Measurements from ENCODE around the gene MRTO4. TPM values are rescaled to one million over a fixed set of nuclear protein-coding genes. Genes with fewer than 3 reads are reported as not detected.
"Not testable (repeated sequence)": the region's sequence is repeated elsewhere in the genome, so short reads cannot be mapped to it uniquely, and the experiment has no call there.

MRTO4 gene
- total RNA-seq, 1 experiment from 2014 or later = 54.6 TPM

DNA sequence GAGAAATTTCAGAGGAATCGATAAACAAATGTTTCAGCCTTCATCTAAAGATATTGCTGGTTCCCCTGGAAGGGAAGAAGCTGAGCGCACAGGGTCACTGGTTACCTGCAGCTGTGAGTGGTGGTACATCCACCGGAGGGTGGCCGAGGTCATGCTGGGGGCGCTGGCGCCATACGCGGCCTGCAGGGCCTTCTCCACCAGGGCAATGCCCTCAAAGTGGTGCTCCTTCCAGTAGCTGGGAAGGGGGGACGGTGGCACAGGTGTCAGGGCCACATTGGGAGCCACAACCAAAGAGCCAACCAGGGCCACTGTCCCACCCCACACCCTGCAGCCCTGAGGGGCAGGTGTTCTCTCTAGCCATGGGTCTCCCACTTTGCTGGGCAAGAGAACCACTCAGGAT is 32.3 kb downstream of the MRTO4 start:
- Mint-ChIP-seq H3K36me3 (no peaks in the 10 kb centered on the region), H3K4me1 (peaks cover 2% of the 10 kb centered on the region; the same call in 1 of the 2 replicates), H3K27me3 (ENCODE audit: low read depth) (peaks cover 20% of the 10 kb centered on the region), H3K4me3 (no peak overlapping the region), H3K27ac (no peak overlapping the region), H3K9me3 (peaks cover 6% of the 10 kb centered on the region)
- ATAC-seq (no peak), DNase-seq (ENCODE audit: low spot score) (no peak)
- CTCF ChIA-PET = no interaction called here
- TF ChIP-seq, protein P1, sequence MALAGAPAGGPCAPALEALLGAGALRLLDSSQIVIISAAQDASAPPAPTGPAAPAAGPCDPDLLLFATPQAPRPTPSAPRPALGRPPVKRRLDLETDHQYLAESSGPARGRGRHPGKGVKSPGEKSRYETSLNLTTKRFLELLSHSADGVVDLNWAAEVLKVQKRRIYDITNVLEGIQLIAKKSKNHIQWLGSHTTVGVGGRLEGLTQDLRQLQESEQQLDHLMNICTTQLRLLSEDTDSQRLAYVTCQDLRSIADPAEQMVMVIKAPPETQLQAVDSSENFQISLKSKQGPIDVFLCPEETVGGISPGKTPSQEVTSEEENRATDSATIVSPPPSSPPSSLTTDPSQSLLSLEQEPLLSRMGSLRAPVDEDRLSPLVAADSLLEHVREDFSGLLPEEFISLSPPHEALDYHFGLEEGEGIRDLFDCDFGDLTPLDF (CRISPR knock-in tag; IDR thresholded peaks at IDR 0.05) = no peak
- TF ChIP-seq ZNF232 (CRISPR knock-in tag; IDR thresholded peaks at IDR 0.05) (no peak), TEAD1 (CRISPR knock-in tag; IDR thresholded peaks at IDR 0.05) (no peak)
- TF ChIP-seq, protein P2, sequence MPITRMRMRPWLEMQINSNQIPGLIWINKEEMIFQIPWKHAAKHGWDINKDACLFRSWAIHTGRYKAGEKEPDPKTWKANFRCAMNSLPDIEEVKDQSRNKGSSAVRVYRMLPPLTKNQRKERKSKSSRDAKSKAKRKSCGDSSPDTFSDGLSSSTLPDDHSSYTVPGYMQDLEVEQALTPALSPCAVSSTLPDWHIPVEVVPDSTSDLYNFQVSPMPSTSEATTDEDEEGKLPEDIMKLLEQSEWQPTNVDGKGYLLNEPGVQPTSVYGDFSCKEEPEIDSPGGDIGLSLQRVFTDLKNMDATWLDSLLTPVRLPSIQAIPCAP (CRISPR knock-in tag; IDR thresholded peaks at IDR 0.05) = no peak
- TF ChIP-seq, protein P3, sequence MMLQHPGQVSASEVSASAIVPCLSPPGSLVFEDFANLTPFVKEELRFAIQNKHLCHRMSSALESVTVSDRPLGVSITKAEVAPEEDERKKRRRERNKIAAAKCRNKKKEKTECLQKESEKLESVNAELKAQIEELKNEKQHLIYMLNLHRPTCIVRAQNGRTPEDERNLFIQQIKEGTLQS (CRISPR knock-in tag; conservative IDR thresholded peaks at IDR 0.05) = no peak
- TF ChIP-seq, protein P4, sequence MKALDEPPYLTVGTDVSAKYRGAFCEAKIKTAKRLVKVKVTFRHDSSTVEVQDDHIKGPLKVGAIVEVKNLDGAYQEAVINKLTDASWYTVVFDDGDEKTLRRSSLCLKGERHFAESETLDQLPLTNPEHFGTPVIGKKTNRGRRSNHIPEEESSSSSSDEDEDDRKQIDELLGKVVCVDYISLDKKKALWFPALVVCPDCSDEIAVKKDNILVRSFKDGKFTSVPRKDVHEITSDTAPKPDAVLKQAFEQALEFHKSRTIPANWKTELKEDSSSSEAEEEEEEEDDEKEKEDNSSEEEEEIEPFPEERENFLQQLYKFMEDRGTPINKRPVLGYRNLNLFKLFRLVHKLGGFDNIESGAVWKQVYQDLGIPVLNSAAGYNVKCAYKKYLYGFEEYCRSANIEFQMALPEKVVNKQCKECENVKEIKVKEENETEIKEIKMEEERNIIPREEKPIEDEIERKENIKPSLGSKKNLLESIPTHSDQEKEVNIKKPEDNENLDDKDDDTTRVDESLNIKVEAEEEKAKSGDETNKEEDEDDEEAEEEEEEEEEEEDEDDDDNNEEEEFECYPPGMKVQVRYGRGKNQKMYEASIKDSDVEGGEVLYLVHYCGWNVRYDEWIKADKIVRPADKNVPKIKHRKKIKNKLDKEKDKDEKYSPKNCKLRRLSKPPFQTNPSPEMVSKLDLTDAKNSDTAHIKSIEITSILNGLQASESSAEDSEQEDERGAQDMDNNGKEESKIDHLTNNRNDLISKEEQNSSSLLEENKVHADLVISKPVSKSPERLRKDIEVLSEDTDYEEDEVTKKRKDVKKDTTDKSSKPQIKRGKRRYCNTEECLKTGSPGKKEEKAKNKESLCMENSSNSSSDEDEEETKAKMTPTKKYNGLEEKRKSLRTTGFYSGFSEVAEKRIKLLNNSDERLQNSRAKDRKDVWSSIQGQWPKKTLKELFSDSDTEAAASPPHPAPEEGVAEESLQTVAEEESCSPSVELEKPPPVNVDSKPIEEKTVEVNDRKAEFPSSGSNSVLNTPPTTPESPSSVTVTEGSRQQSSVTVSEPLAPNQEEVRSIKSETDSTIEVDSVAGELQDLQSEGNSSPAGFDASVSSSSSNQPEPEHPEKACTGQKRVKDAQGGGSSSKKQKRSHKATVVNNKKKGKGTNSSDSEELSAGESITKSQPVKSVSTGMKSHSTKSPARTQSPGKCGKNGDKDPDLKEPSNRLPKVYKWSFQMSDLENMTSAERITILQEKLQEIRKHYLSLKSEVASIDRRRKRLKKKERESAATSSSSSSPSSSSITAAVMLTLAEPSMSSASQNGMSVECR (CRISPR knock-in tag; IDR thresholded peaks at IDR 0.05; ENCODE audit: borderline replicate concordance) = no peak
- POLR2A ChIA-PET = no interaction called here

DNA sequence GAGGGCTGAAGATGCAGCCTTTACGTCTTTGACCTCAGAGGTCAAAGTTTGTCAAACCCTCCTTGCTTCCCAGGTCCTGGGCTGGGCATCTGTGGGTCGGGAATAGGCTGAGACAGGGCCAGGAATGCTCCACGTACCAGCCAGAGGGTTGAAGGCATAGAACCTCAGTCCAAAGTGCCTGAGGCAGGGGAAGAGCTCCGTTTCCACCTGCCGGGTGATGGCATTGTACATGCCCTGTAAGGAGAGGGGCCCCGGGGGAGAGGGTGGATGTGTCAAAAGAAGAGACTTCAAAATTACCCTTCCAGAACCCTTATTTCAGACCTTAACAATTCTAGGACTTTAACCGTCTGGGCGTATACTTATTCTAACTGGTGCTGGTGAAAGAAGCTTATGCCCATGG is 33.3 kb downstream of the MRTO4 start:
- DNase-seq (ENCODE audit: low spot score) = no peak
- no peak overlapping the region for H3K4me3 Mint-ChIP-seq
- ATAC-seq = no peak
- peaks cover under 1% of the 10 kb centered on the region; the same call in 1 of the 2 replicates for H3K9me3 Mint-ChIP-seq
- CTCF ChIA-PET = no interaction called here
- H3K27ac Mint-ChIP-seq = no peak overlapping the region
- peaks cover 30% of the 10 kb centered on the region for H3K27me3 Mint-ChIP-seq (ENCODE audit: low read depth)
- H3K4me1 Mint-ChIP-seq = peaks cover 6% of the 10 kb centered on the region
- no peaks in the 10 kb centered on the region for H3K36me3 Mint-ChIP-seq
- no peak for TF ChIP-seq GABPB1 (CRISPR knock-in tag; IDR thresholded peaks at IDR 0.05)
- no peak for TF ChIP-seq ZNF121 (CRISPR knock-in tag; IDR thresholded peaks at IDR 0.05)
- TF ChIP-seq, protein P5, sequence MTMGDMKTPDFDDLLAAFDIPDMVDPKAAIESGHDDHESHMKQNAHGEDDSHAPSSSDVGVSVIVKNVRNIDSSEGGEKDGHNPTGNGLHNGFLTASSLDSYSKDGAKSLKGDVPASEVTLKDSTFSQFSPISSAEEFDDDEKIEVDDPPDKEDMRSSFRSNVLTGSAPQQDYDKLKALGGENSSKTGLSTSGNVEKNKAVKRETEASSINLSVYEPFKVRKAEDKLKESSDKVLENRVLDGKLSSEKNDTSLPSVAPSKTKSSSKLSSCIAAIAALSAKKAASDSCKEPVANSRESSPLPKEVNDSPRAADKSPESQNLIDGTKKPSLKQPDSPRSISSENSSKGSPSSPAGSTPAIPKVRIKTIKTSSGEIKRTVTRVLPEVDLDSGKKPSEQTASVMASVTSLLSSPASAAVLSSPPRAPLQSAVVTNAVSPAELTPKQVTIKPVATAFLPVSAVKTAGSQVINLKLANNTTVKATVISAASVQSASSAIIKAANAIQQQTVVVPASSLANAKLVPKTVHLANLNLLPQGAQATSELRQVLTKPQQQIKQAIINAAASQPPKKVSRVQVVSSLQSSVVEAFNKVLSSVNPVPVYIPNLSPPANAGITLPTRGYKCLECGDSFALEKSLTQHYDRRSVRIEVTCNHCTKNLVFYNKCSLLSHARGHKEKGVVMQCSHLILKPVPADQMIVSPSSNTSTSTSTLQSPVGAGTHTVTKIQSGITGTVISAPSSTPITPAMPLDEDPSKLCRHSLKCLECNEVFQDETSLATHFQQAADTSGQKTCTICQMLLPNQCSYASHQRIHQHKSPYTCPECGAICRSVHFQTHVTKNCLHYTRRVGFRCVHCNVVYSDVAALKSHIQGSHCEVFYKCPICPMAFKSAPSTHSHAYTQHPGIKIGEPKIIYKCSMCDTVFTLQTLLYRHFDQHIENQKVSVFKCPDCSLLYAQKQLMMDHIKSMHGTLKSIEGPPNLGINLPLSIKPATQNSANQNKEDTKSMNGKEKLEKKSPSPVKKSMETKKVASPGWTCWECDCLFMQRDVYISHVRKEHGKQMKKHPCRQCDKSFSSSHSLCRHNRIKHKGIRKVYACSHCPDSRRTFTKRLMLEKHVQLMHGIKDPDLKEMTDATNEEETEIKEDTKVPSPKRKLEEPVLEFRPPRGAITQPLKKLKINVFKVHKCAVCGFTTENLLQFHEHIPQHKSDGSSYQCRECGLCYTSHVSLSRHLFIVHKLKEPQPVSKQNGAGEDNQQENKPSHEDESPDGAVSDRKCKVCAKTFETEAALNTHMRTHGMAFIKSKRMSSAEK (CRISPR knock-in tag; IDR thresholded peaks at IDR 0.05; ENCODE audit: borderline replicate concordance) = no peak
- TF ChIP-seq JAZF1 (CRISPR knock-in tag; IDR thresholded peaks at IDR 0.05) = no peak
- TF ChIP-seq, protein P6, sequence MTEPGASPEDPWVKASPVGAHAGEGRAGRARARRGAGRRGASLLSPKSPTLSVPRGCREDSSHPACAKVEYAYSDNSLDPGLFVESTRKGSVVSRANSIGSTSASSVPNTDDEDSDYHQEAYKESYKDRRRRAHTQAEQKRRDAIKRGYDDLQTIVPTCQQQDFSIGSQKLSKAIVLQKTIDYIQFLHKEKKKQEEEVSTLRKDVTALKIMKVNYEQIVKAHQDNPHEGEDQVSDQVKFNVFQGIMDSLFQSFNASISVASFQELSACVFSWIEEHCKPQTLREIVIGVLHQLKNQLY (CRISPR knock-in tag; IDR thresholded peaks at IDR 0.05) = no peak
- TF ChIP-seq, protein P7, sequence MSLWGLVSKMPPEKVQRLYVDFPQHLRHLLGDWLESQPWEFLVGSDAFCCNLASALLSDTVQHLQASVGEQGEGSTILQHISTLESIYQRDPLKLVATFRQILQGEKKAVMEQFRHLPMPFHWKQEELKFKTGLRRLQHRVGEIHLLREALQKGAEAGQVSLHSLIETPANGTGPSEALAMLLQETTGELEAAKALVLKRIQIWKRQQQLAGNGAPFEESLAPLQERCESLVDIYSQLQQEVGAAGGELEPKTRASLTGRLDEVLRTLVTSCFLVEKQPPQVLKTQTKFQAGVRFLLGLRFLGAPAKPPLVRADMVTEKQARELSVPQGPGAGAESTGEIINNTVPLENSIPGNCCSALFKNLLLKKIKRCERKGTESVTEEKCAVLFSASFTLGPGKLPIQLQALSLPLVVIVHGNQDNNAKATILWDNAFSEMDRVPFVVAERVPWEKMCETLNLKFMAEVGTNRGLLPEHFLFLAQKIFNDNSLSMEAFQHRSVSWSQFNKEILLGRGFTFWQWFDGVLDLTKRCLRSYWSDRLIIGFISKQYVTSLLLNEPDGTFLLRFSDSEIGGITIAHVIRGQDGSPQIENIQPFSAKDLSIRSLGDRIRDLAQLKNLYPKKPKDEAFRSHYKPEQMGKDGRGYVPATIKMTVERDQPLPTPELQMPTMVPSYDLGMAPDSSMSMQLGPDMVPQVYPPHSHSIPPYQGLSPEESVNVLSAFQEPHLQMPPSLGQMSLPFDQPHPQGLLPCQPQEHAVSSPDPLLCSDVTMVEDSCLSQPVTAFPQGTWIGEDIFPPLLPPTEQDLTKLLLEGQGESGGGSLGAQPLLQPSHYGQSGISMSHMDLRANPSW (CRISPR knock-in tag; conservative IDR thresholded peaks at IDR 0.05; ENCODE audit: low read depth) = no peak
- no peak for TF ChIP-seq NFATC4 (CRISPR knock-in tag; IDR thresholded peaks at IDR 0.05)
- TF ChIP-seq ZNF317 (CRISPR knock-in tag; IDR thresholded peaks at IDR 0.05; ENCODE audit: borderline replicate concordance, low read depth) = no peak
- TF ChIP-seq KAT7 (CRISPR knock-in tag; IDR thresholded peaks at IDR 0.05; ENCODE audit: borderline replicate concordance) = no peak
- POLR2A ChIA-PET = no interaction called here

DNA sequence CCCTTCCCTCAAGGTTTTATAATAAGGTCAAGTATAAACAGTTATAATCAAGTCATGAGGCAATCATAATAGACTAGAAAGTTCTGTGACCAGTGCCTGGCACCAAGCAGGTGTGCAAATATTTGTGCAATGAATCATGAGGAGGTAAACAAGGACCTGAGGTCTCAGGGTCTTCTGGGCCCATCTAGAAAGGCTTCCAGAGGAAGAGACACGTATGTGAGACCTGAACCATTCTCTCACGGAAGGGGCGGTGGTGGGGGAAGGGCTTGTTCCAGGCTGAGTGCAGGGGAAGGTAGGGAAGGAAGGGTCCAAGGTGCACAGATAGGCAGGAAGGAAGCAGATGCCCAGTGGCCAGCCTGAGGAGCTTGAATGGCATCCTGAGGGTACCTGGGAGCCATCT is 33.8 kb downstream of the MRTO4 start:
- CTCF ChIA-PET; DNase-seq (ENCODE audit: low spot score); POLR2A ChIA-PET; ATAC-seq; H3K4me1 Mint-ChIP-seq; H3K9me3 Mint-ChIP-seq; H3K4me3 Mint-ChIP-seq; H3K27ac Mint-ChIP-seq; H3K36me3 Mint-ChIP-seq: not testable (repeated sequence)
- H3K27me3 Mint-ChIP-seq (ENCODE audit: low read depth) = peaks cover 35% of the 10 kb centered on the region

DNA sequence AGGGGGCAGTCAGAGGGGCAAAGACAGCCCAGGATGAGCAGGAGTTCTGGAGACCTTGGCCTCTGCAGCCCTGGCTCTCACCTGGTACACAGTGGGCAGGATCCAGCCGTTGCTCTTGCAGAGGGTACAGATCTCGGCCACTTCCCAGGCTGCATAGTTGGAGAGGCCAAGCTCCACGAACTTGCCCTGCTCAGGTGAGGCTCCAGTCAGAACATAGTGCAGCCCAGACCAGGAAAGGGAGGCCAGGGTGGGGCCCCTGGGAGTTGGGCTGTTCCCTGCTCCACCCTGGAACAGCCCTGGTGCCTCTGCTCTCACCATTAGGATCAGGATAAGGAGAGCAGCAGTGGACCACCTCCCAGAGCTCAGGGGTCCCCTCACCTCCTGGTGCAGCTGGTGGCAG is 34.2 kb downstream of the MRTO4 start:
- DNase-seq (ENCODE audit: low spot score); H3K27ac Mint-ChIP-seq; H3K4me1 Mint-ChIP-seq; CTCF ChIA-PET; H3K9me3 Mint-ChIP-seq; H3K36me3 Mint-ChIP-seq; ATAC-seq; H3K4me3 Mint-ChIP-seq: not testable (repeated sequence)
- peaks cover 36% of the 10 kb centered on the region for H3K27me3 Mint-ChIP-seq (ENCODE audit: low read depth)
- POLR2A ChIA-PET = interaction anchor here (0.6 kb wide), 1 partner anchor 33 kb away, joined by 3 read pairs; no protein-coding TSS in a partner anchor
